DMS53 treated with DMSO at 0.1 percent for 48 hours (cell line): ENCODE measurements around the gene PCSK5.
"Not testable (repeated sequence)": the region's sequence is repeated elsewhere in the genome, so short reads cannot be mapped to it uniquely, and the experiment has no call there.

ENCODE experiments used
- DNase-seq: peaks from one replicate; lab custom pipeline; 2025; ENCODE audit not compliant: unreplicated experiment; lab: John Stamatoyannopoulos, UW

Gene PCSK5

DNA sequence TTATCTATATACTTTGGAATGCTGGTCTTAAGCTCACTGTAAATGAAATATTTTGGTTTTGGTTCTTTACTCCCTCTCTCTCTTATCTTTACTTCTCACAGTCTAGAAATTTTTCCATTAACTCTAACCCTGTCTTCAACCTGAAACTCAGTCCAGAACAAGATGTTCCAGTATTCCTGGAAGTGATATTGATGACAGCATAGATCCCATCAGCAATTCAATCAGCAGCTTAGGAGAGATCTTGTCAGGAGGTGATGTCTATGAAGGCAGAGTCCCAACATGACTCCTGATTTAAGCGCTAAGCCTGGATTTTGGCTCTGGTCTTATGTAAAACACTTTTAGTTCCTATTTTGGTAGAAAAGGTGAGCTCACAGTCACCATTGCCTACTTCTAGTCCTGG is 451.1 kb downstream of the PCSK5 start:
- DNase-seq = no peak

DNA sequence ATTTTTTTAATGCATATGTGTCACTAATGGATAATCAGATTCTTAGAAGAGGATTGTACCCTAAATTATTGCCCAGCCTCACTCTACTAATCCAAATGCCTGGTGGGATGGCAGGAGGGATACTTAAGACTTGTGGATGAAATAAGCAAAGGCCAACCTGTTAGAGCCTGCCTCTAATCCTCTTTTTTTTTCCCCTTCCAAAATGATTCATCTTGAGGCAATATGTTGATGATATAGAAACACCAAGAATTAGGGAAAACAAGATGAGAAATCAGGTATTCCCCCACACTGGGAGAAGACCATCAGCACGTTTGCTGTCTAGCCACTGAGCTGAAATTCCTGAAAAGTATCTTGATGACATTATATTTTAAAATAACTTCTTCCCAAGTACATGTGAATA is 451.7 kb downstream of the PCSK5 start:
- DNase-seq = no peak

DNA sequence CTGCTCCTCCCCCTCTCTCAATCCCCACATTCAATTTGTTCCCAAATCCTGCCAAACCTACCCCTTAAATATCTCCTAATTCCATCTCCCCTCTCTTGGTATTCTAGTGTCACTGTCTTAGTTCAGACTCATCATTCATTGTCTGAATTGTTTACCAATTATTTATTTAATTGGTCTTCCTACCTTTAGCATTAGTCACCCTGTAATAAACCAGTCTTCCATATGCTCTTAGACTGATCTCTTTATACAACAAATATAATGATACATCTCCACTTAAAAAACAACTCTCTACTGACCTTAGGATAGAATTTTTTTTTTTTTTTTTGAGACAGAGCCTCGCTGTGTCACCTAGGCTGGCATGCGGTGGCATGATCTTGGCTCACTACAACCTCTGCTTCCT is 452.4 kb downstream of the PCSK5 start:
- DNase-seq = no peak

DNA sequence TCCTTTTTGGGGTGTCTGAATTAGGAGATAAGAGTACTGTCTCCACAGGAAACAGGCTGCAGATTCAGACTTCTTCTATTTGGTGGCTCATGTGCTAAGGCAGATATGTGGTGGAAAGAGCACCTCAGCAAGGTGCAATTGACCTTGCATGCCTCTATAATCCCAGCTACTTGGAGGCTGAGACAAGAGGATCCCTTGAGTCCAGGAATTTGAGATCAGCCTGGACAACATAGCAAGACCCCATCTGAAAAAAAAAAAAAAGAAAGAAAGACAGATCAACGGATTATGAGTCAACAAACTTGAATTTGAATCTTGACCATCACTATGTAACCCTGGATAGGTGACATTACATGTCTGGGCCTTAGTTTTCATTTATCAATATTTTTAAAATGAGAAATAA is 459.4 kb downstream of the PCSK5 start:
- DNase-seq = no peak

DNA sequence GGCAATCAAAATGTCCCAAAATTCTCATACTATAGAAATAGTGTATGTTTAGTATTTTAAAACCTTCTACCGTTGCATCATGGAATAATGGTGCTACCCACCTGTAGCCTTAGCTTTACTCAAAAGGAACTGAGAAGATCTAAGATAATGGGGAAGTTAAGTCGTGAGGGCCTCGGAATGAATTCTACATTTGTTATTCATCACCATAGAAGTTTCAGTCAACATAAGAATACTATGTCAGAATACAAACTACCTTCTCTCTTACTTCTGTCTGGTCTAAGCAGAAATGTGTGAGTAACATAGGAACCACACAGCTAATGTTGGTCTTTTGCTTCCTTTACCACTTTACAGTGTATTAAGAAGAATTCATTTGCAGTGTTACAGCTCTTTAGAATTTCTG is 460.5 kb downstream of the PCSK5 start:
- no peak for DNase-seq

DNA sequence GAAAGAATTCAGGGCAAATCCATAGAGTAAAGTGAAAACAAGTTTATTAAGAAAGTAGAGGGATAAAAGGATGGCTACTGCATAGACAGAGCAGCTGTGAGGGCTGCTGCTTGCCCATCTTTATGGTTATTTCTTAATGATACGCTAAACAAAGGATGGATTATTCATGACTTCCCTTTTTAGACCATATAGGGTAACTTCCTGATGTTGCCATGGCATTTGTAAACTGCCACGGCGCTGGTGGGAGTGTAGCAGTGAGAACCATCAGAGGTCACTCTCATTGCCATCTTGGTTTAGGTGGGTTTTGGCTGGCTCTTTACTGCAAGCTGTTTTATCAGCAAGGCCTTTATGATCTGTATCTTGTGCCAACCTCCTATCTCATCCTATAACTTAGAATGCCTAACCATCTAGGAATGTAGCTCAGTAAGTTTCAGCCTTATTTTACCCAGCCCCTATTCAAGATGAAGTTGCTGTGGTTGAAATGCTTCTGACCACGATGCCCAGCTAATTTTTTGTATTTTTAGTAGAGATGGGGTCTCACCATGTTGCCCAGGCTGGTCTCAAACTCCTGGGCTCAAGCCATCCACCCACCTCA is 461.6 kb downstream of the PCSK5 start:
- DNase-seq = no peak

DNA sequence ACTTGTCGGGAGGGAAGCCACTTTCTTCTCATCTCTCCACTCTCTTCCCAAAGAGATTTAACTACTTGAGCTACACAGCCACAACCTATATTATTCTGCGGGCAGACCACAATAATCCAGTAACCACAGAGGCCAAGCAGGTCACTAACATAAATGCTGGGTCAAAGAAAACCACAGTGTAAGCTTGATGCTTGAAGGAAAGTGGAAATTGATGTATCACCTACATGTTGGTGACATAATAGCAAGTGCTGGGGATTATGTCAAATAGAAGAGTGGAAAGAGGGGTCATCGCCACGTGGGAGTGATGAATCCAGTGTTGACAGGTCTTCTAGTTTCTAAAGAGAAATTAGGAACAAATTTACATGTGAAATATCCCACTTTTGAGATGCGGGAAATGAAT is 462.8 kb downstream of the PCSK5 start:
- no peak for DNase-seq

DNA sequence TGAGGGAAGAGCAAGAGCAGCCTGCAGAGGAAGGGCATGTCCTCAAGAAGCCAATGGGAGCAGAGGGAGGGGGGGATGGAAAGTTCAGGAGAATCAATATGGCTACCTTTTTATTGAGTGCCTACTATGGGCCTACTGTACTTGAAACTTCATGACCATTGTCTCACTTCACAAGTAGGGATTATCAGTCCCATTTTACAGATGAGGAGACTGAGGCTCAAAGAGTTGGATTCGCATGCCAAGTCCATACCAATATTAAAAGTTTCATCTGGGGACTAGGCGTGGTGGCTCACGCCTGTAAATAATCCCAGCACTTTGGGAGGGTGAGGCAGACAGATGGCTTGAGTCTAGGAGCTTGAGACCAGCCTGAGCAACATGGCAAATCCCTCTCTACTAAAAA is 463.7 kb downstream of the PCSK5 start:
- no peak for DNase-seq

DNA sequence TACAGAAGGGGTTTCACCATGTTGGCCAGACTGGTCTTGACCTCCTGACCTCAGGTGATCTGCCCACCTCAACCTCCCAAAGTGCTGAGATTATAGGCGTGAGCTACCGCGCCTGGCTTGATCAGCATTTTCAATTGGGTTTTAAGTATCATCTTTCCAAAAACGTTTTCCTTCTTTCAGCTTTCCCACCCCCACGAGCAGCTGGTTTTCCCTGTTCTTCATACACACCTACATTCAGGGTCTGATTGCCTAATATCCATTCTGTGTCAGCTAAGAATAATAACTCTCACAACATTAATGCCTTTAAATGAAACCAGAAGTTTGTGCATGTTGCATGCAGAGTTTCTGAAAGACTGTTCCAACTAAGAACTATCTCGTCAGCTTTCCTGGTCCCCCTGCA is 465.4 kb downstream of the PCSK5 start:
- no peak for DNase-seq

DNA sequence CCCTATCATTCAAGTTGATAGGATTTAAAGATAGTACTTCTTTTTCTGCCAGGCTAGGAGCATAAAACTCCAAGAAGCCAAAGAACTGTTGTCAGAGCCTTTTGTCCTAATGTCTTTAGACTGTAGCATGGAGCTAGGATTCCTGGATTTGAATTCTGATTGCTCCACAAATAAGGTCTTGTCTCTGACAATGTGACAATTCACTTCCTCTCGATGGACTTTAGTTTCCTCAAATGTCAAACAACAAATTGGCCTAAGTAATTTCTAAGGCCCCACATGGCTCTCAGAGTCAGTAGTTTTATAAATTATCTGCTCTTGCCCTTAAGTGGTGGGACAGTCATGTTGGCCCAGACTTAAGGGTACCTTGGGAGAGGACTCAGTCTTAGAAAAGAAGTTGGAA is 467.1 kb downstream of the PCSK5 start:
- DNase-seq = no peak

DNA sequence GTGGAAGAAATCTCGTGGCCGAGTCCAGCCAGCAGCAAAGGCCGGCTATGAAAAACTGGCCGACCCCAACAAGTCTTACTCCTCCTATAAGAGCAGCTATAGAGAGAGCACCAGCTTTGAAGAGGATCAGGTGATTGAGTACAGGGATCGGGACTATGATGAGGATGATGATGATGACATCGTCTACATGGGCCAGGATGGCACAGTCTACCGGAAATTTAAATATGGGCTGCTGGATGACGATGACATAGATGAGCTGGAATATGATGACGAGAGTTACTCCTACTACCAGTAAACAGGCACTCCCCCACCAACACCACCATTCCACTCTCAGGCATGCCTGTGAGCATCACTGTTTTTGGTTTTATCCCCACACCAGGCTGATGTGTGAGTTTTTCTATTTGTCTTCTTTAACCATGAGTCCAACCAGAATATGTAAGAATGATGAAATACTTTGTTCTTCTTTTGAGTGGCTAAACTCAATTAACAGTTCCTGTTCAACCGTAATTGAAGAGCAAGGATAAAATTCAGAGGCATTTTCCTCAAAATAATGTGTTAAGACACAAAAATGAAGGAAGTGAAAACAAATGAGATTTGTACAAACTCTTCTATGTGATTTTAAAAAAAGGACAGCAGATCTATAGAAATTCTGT is 468.3 kb downstream of the PCSK5 start:
- DNase-seq = no peak

DNA sequence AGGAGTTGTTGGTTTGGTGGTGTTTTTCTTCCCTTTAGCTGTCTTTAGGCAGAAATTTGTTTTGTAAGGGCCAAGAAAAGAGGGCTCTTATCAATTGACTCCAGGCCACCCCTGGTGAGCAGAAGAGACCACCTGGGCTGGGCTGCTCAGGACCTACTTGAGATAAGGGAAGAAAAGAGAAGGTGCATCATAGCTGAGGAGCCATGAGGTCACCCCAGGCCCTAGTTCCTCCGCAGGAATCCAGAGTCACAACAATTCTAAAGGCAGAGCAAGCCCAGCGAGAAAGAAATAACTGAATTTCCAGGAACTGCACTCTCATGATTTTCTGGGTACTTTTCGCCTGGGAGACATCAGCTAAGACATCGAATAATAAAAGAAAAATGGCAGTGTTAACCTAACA is 468.9 kb downstream of the PCSK5 start:
- DNase-seq = no peak

DNA sequence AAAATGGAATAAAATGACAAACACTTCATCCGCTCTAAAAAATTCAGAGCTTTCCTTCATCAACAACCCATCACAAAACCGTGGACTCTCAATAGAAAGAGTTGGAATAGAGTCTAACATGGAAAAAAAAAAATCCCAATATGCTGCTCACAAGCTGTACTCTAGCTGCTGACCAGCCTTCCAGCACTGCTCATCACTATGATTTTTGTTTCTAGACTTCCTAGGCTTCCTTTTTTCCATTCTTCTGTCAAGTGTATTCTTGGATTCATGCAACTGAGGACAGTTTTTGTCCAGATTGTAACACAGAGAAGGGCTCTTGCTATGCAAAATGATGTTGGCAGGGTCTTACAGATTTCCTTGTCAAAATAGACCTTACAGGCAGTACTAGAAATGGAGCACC is 469.3 kb downstream of the PCSK5 start:
- no peak for DNase-seq

DNA sequence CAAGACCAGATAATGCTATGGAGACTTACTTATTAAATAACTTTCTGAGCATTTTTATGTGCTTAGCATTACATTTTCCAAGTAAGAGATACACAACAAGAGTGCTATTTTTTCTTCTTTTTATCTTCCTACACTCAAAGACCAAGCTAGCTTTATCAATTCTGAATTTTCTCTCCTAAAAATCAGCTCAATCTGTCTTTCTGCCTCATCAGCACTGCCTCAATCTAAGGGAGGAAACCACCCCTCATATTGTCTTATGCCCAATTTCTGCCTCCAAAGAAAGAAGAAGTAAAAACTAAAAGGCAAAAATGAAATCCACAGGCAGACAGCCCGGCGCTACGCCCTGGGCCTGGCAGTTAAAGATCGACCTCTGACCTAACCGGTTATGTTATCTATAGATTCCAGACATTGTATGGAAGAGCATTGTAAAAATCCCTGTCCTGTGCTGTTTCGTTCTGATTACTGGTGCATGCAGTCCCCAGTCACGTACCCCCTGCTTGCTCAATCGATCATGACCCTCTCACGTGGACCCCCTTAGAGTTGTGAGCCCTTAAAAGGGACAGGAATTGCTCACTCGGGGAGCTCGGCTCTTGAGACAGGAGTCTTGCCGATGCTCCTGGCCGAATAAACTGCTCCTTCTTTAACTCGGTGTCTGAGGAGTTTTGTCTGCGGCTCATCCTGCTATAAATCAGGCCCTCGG is 472.0 kb downstream of the PCSK5 start:
- not testable (repeated sequence) for DNase-seq

DNA sequence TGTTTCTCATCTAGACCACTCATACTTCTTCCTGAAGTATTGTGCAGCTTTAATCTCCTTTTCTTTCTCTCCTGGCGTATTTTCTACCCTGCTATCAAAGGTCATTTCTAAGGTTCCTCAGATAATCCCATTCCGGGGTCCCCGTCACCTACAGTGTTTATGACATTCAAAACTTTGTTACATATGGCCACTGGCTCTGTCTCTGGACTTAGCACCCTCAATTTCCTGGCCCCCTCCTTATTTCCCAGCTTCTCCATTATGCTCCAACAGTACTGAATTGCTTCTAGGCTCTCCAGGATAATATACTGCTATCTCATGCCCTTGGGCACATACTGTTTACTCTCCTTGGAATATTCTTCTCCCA is 472.5 kb downstream of the PCSK5 start:
- no peak for DNase-seq

DNA sequence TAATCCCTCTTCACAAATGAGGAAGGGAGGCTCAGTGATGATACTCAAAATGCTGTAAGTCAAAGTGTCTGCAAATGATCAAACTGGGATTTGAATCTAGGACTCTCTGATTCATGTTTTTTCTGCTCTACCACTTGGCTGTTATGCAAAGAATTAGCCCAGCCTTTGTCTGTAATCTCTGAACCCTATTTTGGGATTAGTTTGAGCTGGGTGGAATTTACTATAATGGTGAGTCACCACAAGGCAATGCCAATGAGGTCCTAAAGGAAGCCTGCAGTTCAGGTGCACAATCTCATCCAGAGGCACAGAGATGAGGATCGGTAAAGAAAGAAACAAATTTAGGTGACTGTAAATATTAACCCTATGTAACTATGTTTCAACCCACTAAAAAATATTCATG is 474.6 kb downstream of the PCSK5 start:
- DNase-seq = peak; percentile 1

DNA sequence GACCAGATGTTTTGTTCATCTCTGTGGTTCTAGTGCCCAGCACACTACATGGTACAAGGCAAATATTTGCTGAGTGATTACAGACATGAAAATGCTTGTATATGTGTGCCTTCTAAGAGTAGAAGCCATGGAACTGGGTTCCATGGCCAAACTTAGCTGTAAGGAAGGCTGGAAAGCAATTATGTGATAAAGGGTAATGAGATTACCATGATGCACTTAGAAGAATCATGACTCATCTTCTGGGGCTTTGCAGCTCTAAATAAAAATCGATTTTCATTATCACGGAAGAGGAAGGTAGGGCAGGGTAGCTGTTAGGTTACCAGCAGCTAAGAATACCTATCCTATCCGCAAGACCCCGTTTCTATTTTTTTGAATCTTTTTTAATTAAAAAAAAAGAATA is 475.8 kb downstream of the PCSK5 start:
- DNase-seq = peak; percentile 8

DNA sequence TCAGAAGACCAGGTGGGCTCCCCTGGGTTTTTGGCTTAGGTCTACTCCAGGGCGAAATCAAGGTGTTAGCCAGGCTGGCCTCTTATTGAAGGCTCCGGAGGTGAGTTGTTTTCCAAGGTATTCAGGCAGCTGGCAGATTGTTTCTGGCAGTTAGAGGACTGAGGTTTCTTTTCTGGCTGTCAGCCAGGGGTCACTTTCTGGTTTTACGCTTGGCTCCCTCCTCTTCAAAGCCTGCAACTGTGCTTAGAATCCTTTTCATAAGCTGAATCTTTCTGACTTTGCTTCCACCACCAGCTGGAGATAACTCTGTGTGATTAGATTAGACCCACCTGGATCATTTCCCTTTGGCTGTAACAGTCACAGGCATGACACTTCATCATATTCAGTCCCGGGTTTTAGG is 479.1 kb downstream of the PCSK5 start:
- DNase-seq = peak; percentile 61

DNA sequence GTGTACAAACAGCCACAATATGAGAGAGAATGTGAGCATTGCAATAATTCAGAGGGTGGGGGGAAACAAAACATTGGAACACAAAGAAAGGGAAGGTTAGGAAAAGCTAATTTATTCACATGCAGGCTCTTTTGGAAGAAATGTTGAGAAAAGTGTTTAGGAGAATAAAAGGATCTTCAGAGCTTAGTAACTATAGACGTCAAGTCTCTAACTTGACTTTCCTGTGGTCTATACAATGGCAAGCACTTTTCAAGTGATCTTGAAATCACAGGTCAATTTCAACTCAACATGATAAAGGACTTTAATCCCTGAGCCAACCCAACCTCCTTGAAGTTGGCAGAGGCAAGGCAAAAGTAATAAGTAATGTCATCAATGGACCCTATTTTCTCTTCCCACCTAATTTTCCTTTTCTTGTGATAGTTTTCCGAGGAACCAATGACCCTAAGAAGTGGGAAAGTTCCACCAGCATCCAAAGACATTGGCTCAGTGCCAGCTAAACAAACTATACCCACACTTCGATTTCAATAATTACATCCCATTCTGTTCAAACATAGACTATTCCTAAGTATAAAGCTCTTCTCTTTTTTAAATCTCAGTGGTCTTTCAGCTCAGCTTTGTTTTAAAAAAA is 480.0 kb downstream of the PCSK5 start:
- DNase-seq = no peak

DNA sequence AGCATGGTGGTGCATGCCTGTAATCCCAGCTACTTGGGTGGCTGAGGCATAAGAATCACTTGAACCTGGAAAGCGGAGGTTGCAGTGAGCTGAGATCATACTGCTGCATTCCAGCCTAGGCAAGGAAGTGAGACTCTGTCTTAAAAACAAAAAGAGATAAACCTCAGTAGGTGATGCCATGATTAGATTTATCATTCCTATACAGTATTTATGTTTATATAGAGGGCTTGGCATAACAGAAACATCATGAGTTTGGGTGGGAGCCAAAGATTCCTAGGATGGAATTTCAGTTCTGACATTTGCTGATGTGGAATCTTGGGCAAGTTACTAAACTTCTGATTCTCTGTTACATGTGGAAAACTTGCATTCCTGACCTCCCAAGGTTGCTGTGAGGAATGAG is 481.4 kb downstream of the PCSK5 start:
- no peak for DNase-seq

DNA sequence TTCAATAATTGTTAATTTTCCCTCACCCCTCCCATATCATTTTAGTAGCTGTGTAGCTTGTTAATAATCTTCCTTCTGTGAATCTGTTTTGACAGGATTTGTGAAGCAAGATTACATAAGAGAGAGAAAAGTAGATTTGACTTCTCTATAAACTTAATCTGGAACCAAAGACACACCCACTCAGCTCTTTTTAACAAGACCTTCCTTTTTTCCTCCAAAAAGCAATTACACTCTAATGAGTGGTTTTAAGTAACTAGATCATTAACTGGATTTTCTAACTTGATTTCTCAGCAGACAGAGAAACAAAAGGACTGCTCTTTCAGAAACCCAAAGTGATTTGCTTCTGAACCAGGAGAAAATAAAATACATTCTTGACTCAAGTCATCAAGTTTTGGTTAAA is 481.9 kb downstream of the PCSK5 start:
- DNase-seq = no peak

DNA sequence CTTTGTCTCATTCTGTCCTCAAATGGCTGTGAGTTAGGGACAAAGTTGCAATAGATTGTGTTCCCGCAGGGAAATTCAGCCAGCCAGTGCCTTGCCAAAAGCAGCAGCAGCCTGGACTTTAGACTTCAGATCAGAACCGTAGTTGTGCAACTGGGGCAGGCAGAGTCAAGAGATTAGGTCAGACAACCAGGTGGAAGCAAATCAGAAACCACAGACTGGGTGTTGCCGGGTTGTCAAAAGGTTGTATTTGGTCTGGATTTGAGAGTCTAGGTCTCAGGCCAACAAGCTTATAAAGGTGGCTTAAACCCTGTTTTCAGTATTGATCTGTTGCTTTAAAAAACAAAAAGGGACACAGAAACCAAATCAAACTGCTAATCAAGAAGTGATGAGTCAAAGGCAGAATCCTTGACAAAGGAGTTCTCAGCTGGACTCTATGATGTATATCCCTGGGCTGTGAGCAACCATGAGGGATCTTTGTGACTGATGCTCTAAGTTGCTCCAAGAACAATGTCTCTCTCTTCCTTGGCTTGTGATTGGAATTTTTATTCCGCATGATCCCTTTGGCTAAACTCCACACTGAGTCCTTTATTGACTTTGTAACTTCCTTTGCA is 482.8 kb downstream of the PCSK5 start:
- DNase-seq = peak; percentile 18
